GM21367 (cell line): ENCODE data around the gene HSD3B7.
"Not testable (repeated sequence)": the region's sequence is repeated elsewhere in the genome, so short reads cannot be mapped to it uniquely, and the experiment has no call there.

ENCODE experiments used
- ATAC-seq: cut with Tn5 transposase; IDR thresholded peaks from one replicate; pipeline ENCODE4 v1.9.1; 2021; ENCODE audit not compliant: unreplicated experiment

The HSD3B7 gene

DNA sequence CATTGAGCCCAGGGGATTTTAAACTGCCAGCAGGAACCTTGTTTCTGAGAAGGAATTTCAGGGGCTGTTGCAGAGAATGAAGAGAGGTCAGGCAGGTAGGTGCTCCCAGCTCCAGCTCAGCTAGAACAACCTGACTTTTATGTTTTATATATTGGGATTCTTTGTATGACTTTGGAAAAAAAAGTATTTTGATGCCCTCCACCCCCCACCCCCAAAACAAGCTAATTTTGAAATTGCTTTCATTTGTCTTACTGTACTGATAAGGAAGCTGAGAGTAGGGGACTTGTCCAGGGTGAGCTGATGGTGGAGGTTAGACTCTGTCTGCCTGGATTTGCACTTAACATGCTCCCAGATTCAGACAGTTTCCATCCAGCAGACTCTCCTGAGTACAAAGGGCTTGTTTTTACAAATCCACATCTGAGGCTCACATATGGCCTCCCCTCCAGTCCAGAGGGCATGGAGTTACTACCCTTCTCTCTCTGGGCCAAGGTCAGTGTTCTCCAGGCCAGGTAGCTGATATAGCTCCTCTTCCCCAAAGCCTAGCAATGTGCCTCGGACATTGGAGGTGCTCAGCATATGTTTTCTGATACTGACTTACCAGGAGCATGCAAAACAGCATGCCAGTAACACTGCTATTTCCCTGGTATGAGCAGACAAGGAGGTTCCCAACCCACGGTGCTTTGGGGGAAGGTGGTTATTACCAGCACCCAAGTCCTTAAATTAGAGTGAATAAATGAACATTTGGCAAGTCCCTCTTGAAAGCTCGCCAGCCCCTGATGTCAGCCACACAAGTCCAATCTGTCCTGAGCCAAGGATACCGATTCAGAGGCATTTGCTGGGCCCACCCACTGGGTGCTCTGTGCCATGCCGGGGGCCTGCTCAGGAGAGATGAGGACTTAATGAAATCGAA is 14.1 kb downstream of the HSD3B7 start:
- ATAC-seq, result no peak

GRCh38 chr16:31000671-31001382 is 15.8 kb downstream of the HSD3B7 start:
- no peak for ATAC-seq

DNA sequence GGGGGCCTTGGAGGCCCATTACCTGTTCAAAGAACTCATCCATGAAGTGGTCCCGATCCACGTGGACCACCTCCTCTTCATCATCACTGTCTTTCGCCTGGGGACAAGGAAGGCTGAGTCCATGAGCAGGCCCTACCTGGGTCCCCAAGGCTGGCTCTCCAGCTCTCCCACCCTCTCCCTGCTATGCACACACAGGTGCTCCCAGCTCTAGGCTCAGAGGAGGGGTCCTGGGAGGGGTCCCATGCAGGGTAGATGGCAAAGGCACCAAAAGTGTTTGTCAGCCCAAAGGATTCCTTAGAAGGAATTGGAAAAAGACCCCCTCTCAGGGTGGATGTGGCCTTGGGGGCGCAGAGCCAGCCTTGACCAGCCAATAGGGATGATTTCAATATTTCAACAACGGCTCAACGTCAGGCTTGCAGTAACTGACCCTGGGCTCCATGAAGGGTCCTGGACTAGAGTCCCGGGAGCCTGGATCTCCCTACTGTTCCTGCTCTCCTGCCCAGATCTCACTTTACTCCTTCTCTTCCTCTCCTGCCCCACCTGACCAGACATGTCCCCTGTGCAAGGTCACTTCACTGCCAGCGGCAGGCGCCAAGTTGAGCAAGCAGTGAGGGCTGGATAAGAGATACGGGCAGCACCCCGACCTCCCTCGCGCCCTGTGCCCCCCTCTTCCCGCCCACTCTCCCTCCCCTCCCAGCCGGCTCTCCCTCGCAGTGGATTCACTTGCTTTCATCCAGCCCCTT is 16.7 kb downstream of the HSD3B7 start:
- ATAC-seq, result no peak

- ATAC-seq, result no peak
These were observed 17.3 kb downstream of the HSD3B7 start for GRCh38 chr16:31002250-31002700.

DNA sequence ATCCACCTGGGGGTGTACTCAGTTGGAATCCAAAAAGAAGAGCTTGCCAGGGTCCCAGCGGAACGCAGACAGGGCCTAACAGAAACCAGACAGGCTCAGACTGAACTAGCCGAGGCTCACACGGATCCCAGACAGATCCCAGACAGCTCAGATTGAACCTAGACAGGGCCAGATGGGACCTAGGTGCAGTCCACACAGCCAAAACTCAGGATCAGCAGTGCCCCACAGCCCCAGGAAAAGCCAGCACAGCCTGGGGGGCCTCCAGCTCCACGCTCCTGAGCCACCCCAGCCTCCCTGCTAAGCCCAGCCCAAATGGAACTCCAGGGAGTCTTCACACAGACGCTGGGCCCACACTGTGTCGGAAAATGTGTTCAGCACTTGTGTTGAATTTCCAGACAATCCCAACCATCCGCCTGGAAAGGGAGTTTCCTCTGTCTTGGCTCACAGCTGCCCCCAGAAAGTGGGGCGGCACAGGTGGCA is 17.9 kb downstream of the HSD3B7 start:
- ATAC-seq, result no peak

DNA sequence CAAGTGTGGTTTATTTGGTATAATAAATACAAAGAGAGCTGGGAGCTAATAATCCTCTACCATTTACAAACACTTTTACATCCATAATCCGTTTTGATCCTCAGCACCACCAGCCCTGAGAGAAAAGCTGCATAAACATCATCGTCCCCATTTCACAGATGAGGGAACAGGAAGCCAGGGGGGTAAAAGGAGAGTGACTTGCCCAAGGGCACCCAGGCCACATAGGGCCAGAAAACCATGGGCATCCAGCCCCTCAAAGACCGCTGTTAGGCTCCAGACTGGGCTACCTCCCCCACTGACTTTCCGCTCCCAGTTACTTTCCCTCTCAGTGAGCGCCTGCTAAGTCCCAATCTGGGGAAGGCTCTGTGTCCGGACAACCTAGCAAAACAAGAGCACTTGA is 18.7 kb downstream of the HSD3B7 start:
- no peak for ATAC-seq

DNA sequence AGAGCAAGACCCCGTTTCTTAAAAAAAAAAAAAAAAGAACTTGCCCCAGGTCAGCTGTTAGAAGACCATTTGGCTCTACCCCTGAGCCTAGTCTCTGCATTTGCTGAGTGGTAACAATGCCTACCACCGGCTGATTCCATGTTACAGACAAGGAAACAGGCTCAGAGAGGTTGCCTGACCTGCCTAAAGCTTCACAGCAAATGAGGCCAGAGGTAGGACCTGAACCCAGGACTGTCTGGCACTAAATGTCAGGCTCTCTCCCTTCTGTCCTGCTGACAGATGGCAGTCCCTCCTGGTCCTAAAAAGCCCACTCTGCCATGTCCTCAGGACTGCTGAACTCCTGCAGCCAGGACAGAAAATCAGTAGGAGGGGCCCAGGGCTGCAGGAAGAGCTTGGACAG is 19.7 kb downstream of the HSD3B7 start:
- ATAC-seq, result no peak

GRCh38 chr16:31005350-31006085 is 20.5 kb downstream of the HSD3B7 start:
- ATAC-seq, result no peak

DNA sequence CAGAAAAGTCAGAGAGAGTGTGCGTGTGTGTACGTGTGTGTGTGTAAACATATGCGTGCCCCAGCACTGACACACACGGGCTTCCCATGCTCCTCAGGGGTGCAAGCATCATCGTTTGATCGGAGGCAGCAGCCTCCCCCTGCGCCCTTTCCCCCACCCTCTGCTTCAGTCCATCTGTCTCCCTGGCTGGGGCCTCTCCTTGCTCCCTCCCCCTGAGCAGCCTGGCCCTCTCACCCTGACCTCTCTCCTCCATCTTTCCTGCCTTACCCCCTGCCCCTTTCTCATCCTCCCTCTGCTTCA is 21.0 kb downstream of the HSD3B7 start:
- ATAC-seq, result no peak

- ATAC-seq, result no peak
These were observed 21.6 kb downstream of the HSD3B7 start for GRCh38 chr16:31006589-31006988.

DNA sequence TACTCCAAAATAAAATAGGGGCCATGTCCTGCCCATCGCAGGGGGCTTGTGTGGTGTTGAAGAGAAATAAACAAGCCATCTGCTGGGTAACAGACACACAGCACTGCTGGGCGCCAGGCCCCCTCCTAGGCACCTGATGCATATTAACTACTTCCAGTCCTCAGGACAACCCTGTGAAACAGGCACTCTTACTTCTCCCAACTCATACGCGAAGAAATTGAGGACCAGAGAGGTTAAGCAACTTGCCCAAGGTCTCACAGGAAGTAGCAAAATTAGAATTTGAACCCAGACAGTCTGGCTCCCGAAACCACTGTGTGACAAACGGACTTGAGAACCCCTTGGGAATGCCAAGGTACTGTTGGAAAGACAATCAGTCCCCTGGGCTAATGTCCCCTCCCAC is 22.7 kb downstream of the HSD3B7 start:
- no peak for ATAC-seq

DNA sequence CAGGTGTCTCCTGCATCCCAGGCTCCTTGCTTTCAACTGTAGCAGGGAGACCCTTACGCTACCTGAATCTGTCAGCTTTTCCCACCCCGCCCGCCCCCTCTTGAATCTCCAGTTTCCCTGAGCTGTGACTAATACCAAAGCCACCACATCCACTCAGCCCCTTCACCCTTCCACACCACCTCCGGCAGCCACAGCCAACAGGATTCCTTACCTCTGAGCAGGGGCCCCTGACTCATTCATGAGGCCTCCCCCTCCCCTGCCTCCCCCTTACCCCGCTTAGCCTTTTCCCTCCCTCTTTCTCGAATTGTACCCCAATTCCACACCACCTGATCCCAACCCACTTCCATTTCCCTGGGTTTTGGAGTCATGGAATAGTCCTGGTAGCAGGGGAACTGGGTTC is 23.1 kb downstream of the HSD3B7 start:
- ATAC-seq, result no peak

DNA sequence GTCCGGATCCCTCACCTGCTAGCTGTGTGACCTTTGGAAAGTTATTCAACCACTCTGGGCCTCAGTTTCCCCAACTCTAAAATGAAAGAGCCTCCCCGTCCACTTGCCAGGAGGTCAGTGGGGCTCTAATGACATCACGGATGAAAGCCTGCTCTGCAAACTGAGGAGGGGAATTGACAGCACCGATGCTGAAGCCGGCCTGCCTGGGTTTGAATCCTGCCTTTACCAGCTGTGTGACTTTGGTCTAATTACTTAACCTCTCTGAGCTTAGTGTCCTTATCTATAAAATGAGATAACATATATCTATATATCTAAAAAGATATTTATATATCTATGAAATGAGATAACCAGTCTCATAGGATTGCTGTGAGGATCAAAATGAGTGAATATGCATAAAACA is 23.5 kb downstream of the HSD3B7 start:
- no peak for ATAC-seq

- no peak for ATAC-seq
These were observed 24.1 kb downstream of the HSD3B7 start for GRCh38 chr16:31009120-31009519.

- no peak for ATAC-seq
These were observed 25.0 kb downstream of the HSD3B7 start for GRCh38 chr16:31009894-31010584.

DNA sequence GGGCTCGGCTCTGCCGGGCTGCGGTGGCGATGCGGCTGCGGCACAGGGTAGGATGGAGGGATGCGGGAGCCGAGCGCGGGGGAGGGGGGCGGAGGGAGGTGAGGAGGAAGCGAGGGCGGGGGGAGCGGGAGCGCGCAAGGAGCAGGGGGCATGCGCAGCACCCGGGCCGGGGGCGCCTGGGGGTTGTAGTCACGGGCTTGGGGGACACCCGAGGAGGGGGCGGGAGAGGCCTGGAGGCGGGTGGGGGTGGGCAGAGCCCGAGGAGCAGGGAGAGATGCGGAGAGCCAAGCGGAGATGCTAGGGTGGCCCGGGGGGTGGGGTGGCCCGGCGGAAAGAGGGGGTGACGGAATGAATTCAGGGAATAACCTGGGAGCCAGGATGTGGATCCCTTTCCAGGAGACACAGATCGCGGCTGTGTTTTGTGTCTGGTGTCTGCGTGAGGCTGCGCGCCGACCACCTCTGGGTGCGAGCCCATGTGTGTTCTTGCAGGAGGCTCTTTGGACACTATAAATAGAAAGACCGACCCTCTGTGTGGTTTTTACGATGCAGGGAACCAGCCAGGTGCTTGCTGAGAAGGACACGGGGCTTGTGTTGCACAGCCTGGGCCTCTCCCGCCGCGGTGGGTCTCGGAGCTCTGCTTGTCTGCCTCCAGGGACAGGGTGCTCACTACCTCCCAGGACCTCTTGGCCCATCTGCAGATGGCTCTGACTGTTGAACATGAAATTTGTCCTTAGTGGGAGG is 25.7 kb downstream of the HSD3B7 start, which contains the start of gene STX1B:
Gene STX1B, minus strand, starts transcription at position 54 of the 741 bp plus-strand sequence. CDS start 242 bp downstream, outside the sequence.
- no peak for ATAC-seq

- not testable (repeated sequence) for ATAC-seq
These were observed 26.8 kb downstream of the HSD3B7 start for GRCh38 chr16:31011815-31012214.

DNA sequence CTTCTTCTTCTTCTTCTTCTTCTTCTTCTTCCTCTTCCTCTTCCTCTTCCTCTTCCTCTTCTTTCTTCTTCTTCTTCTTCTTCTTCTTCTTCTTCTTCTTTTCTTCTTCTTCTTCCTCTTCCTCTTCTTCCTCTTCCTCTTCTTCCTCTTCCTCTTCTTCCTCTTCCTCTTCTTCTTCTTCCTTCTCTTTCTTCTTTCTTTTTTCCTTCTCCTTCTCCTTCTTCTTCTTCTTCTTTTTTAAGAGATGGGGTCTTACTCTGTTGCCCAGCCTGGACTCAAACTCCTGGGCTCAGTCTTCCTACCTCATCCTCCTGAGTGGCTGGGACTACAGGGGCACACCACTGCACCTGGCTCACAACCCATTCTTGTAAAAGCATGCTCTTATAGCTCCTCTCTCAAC is 28.3 kb downstream of the HSD3B7 start:
- not testable (repeated sequence) for ATAC-seq

- no peak for ATAC-seq
These were observed 31.0 kb downstream of the HSD3B7 start for GRCh38 chr16:31016018-31016417.
